Uterus (tissue), 4 donors: ENCODE measurements around the gene ANO6. TPM values are rescaled to one million over a fixed set of nuclear protein-coding genes. Genes with fewer than 3 reads are reported as not detected.

Experiments
- DNase-seq, 2 donors: peaks; one replicate each; pipeline ENCODE4 v3.0.0-alpha.2; 2019 to 2020
- H3K27ac ChIP-seq, 2 donors: fragments of 200-600 bp; sonication (generic); 1 replicate in 1 of 2; 2 replicates in 1 of 2; pipeline ENCODE4 v1.5.1; 2016 to 2018
- H3K27me3 ChIP-seq, 2 donors: fragments of 200-600 bp; sonication (generic); one replicate each; pipeline ENCODE4 v1.5.1; 2018 to 2019; ENCODE audit warnings: control low read depth in 1 of 2
- H3K36me3 ChIP-seq, 2 donors: fragments of 200-600 bp; sonication (generic); one replicate each; pipeline ENCODE4 v1.5.1; 2019; ENCODE audit warnings: control low read depth in 1 of 2
- H3K4me1 ChIP-seq, 2 donors: fragments of 200-600 bp; sonication (generic); one replicate each; pipeline ENCODE4 v1.5.1; 2018 to 2019; ENCODE audit warnings: control low read depth in 1 of 2
- H3K4me3 ChIP-seq, 2 donors: fragments of 200-600 bp; sonication (generic); 1 replicate in 1 of 2; 2 replicates in 1 of 2; pipeline ENCODE4 v1.5.1; 2018 to 2019; ENCODE audit warnings: mild to moderate bottlenecking in 1 of 2
- H3K9me3 ChIP-seq, 2 donors: fragments of 200-600 bp; sonication (generic); one replicate each; pipeline ENCODE4 v1.5.1; 2019; ENCODE audit warnings: control low read depth in 1 of 2
- POLR2A ChIP-seq, 2 donors: fragments of 450-650 bp; IDR thresholded peaks; one replicate each; pipeline ENCODE4 v1.6.1; 2016; ENCODE audit warnings: antibody characterized with exemption in 2 of 2, mild to moderate bottlenecking in 1 of 2, moderate library complexity in 1 of 2
- intact Hi-C: fragments of 100-400 bp; cut with DNase I; formaldehyde crosslinking; loops from one replicate; pipeline ENCODE4 v1.15.1; 2023; ENCODE audit warnings: low total_unique reads
- total RNA-seq, 4 donors: library from RNA; depleted of rRNA in 3 of 4; stranded (reverse); fragments of >200 nt in 3 of 4; gene quantifications; one replicate each; pipeline versions ENCODE4 v1.1.0 to v1.2.4, GENCODE V29; 2014 to 2023
- TF ChIP-seq, protein P1 (sequence below), 4 experiments: fragments of 200-600 bp in 2 of 4; fragments of 450-650 bp in 2 of 4; sonication (generic) in 2 of 4; IDR thresholded peaks; one replicate each; pipeline ENCODE4 v1.5.1; 2016 to 2019; ENCODE audit warnings: antibody characterized with exemption in 4 of 4, mild to moderate bottlenecking in 2 of 4, moderate library complexity in 1 of 4
- donor health status: DM: yes; HTN: yes; CAD: no.

Gene ANO6
- total RNA-seq, 4 donors from 2014 or later, result 53.8 to 125 (median 75.9) TPM

DNA sequence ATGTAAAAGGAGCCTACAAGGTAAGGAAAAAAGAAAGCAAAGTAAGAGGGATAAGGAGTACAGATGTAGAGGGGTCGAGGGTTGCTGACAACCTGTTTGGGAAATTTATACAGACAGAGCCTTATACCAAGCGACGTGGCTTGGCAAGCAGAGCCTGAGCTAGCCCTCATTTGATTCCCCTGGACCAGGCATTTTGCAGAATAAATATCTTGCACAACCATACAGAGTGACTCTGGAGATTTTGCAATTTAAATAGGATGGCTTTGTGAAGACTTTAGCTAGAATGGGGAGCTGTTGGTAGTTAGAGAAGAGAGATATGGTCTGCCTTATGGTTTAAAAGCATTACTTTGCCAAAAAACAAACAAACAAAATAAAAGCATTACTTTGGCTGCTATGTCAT lies 11.1 kb upstream of the ANO6 start:
- Histone ChIP-seq H3K27ac (no peak overlapping the region), H3K27me3 (no peaks in the 10 kb centered on the region), H3K4me3 (no peak overlapping the region), H3K36me3 (no peaks in the 10 kb centered on the region), H3K9me3 (no peaks in the 10 kb centered on the region), H3K4me1 (no peaks in the 10 kb centered on the region)
- TF ChIP-seq, protein P1, sequence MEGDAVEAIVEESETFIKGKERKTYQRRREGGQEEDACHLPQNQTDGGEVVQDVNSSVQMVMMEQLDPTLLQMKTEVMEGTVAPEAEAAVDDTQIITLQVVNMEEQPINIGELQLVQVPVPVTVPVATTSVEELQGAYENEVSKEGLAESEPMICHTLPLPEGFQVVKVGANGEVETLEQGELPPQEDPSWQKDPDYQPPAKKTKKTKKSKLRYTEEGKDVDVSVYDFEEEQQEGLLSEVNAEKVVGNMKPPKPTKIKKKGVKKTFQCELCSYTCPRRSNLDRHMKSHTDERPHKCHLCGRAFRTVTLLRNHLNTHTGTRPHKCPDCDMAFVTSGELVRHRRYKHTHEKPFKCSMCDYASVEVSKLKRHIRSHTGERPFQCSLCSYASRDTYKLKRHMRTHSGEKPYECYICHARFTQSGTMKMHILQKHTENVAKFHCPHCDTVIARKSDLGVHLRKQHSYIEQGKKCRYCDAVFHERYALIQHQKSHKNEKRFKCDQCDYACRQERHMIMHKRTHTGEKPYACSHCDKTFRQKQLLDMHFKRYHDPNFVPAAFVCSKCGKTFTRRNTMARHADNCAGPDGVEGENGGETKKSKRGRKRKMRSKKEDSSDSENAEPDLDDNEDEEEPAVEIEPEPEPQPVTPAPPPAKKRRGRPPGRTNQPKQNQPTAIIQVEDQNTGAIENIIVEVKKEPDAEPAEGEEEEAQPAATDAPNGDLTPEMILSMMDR (IDR thresholded peaks at IDR 0.05), result no peak
- TF ChIP-seq POLR2A (IDR thresholded peaks at IDR 0.05), result no peak
- no peak for DNase-seq
- intact Hi-C loops, result no loop called here

DNA sequence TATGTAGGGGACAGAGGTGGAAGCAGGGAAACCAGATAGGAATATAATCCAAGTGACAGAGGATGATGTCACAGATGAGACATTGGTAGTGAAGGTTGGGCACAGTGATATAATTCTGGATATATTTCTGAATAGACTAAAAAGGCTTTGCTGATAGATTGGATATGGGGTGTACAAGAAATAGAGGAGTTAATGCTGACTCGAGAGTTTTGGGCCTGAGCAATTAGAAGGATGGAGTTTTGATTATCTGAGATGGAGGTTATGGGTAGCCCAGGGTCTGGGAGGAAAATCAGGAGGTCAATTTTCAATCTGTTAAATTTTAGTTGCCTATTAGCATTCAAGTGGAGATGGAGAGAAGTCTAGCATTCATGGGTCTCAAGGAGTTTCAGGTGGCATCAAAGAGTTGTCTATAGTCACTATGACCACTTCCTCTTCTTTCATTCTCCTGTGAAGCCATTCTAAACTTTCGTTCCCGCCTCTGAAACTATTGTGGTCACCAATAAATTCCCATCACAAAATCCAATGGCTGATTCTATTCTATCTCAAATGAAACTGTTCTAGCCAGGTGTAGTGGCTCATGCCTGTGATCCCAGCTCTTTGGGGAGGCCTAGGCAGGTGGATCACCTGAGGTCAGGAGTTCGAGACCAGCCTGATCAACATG lies 10.6 kb upstream of the ANO6 start:
- intact Hi-C loops, result no loop called here
- no peaks in the 10 kb centered on the region for H3K9me3 ChIP-seq
- H3K36me3 ChIP-seq, result no peaks in the 10 kb centered on the region
- no peak for TF ChIP-seq POLR2A (IDR thresholded peaks at IDR 0.05)
- TF ChIP-seq, protein P1 (IDR thresholded peaks at IDR 0.05), result no peak
- DNase-seq, result no peak
- H3K27me3 ChIP-seq, result no peaks in the 10 kb centered on the region
- no peak overlapping the region for H3K4me3 ChIP-seq
- H3K27ac ChIP-seq, result no peak overlapping the region
- H3K4me1 ChIP-seq, result no peaks in the 10 kb centered on the region

DNA sequence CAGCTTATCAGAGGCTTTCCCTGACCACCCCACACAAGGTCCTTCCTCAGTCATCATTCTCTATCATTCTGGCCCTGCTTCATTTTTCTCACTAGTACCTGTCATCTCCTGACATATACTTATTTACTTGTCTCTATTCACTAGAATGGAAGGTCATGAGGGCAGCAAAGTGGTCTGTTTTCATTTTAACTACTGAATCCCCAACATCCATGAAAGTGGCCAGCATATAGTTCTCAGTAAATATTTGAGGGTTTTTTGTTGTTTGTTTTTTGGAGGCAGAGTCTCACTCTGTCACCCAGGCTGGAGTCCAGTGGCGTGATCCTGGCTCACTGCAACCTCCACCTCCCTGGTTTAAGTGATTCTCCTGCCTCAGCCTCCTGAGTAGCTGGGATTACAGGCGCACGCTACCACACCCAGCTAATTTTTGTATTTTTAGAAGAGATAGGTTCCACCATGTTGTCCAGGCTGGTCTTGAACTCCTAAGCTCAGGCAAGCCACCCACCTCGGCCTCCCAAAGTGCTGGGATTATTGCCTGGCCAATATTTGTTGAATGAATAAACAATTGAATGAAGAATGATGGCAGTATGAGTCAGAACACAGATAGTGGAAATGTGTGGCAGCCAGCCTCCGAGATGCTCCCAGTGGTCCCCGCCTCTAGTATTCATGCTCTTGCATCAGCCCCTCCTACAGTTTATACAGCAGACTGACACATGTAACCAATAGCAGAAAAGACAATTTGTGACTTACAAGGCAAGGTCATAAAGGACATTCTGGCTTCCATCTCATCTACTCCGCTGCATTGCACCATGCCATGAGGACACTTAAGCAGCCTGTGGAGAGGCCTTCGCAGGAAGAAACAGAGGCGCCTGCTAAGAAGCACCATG lies 7.0 kb upstream of the ANO6 start:
- H3K9me3 ChIP-seq, result no peaks in the 10 kb centered on the region
- H3K4me1 ChIP-seq, result no peaks in the 10 kb centered on the region
- TF ChIP-seq POLR2A (IDR thresholded peaks at IDR 0.05), result no peak
- TF ChIP-seq, protein P1 (IDR thresholded peaks at IDR 0.05), result no peak
- no peaks in the 10 kb centered on the region for H3K36me3 ChIP-seq
- H3K27ac ChIP-seq, result no peak overlapping the region
- intact Hi-C loops, result no loop called here
- no peak for DNase-seq
- no peak overlapping the region for H3K4me3 ChIP-seq
- H3K27me3 ChIP-seq, result no peaks in the 10 kb centered on the region

DNA sequence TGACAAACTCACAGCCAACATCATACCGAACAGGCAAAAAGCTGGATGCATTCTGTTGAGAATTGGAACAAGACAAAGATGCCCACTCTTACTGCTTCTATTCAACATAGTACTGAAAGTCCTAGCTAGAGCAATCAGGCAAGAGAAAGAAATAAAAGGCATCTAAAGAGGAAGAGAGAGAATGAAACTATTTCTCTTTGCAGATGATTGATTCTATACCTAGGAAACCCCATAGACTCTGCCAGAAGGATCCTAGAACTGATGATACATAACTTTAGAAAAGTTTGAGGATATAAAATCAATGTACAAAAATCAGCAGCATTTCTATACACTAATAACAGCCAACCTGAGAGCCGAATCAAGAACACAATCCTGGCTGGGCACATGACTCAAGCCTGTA lies 6.1 kb upstream of the ANO6 start:
- no peak for DNase-seq
- intact Hi-C loops, result no loop called here
- no peaks in the 10 kb centered on the region for H3K27me3 ChIP-seq
- no peaks in the 10 kb centered on the region for H3K9me3 ChIP-seq
- H3K4me3 ChIP-seq, result no peak overlapping the region
- no peaks in the 10 kb centered on the region for H3K36me3 ChIP-seq
- no peak for TF ChIP-seq POLR2A (IDR thresholded peaks at IDR 0.05)
- TF ChIP-seq, protein P1 (IDR thresholded peaks at IDR 0.05), result no peak
- H3K4me1 ChIP-seq, result no peaks in the 10 kb centered on the region
- H3K27ac ChIP-seq, result no peak overlapping the region

DNA sequence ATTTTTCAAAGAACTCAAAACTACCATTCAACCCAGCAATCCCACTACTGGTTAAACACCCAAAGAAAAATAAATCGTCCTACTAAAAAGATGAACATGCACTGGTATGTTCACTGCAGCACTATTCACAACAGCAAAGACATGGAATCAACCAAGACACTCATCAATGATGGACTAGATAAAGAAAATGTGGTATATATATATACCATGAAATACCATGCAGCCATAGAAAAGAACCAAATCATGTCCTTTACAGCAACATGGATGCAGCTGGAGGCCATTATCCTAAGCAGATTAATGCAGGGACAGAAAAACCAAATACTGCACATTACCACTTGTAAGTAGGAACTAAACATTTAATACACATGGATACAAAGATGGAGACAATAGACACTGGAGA lies 3.8 kb upstream of the ANO6 start:
- H3K27me3 ChIP-seq, result no peaks in the 10 kb centered on the region
- H3K9me3 ChIP-seq, result no peaks in the 10 kb centered on the region
- H3K4me1 ChIP-seq, result no peaks in the 10 kb centered on the region
- H3K36me3 ChIP-seq, result no peaks in the 10 kb centered on the region
- H3K4me3 ChIP-seq, result no peak overlapping the region
- H3K27ac ChIP-seq, result no peak overlapping the region
- TF ChIP-seq, protein P1 (IDR thresholded peaks at IDR 0.05), result no peak
- TF ChIP-seq POLR2A (IDR thresholded peaks at IDR 0.05), result no peak
- no peak for DNase-seq
- intact Hi-C loops, result no loop called here
